Fibroblast of skin of left quadriceps (primary cell): ENCODE results near the gene IFNL2.
"Not testable (repeated sequence)": the region's sequence is repeated elsewhere in the genome, so short reads cannot be mapped to it uniquely, and the experiment has no call there.

ENCODE experiments used
- DNase-seq, 2 experiments: peaks; one replicate each; pipeline ENCODE4 v3.0.0-alpha.2; 2013; ENCODE audit warnings: low read depth in 2 of 2

The IFNL2 gene

GRCh38 chr19:39296906-39297305, 28.7 kb downstream of the IFNL2 start:
- DNase-seq: no peak

GRCh38 chr19:39297931-39298634, 29.9 kb downstream of the IFNL2 start:
- DNase-seq: no peak

GRCh38 chr19:39299404-39299803, 31.2 kb downstream of the IFNL2 start:
- no peak for DNase-seq

- DNase-seq: no peak
These were observed 31.6 kb downstream of the IFNL2 start for GRCh38 chr19:39299832-39300231.

- no peak for DNase-seq
These were observed 32.8 kb downstream of the IFNL2 start for GRCh38 chr19:39301021-39301420.

GRCh38 chr19:39301562-39301961, 33.4 kb downstream of the IFNL2 start:
- no peak for DNase-seq

- DNase-seq: no peak
These were observed 35.4 kb downstream of the IFNL2 start for GRCh38 chr19:39303373-39304184.

GRCh38 chr19:39304185-39304513, 36.0 kb downstream of the IFNL2 start:
- DNase-seq: no peak

GRCh38 chr19:39304701-39305571, 36.7 kb downstream of the IFNL2 start:
- no peak for DNase-seq

GRCh38 chr19:39306075-39306474, 37.9 kb downstream of the IFNL2 start:
- DNase-seq: no peak

GRCh38 chr19:39307046-39307821, 39.0 kb downstream of the IFNL2 start:
- DNase-seq: no peak

- no peak for DNase-seq
These were observed 39.8 kb downstream of the IFNL2 start for GRCh38 chr19:39307822-39308530.

GRCh38 chr19:39308531-39309304, 40.5 kb downstream of the IFNL2 start:
- DNase-seq: no peak

- not testable (repeated sequence) for DNase-seq
These were observed 41.1 kb downstream of the IFNL2 start for GRCh38 chr19:39309305-39309670.

- no peak for DNase-seq
These were observed 42.5 kb downstream of the IFNL2 start for GRCh38 chr19:39310558-39311311.

GRCh38 chr19:39314016-39314728, 46.0 kb downstream of the IFNL2 start:
- no peak for DNase-seq

- DNase-seq: no peak
These were observed 47.7 kb downstream of the IFNL2 start for GRCh38 chr19:39315933-39316332.

- no peak for DNase-seq
These were observed 48.6 kb downstream of the IFNL2 start for GRCh38 chr19:39316627-39317321.
